SKM-1 treated with dmso at 0.1 percent for 144 hours (cell line): ENCODE measurements around the gene ST6GALNAC6.

Experiments
- DNase-seq: peaks from one replicate; lab custom pipeline; 2025; ENCODE audit not compliant: unreplicated experiment; lab: John Stamatoyannopoulos, UW

ST6GALNAC6 gene

GRCh38 chr9:127916720-127917581, 17.5 kb upstream of the ST6GALNAC6 start, which contains the start of gene ST6GALNAC4:
Gene ST6GALNAC4 (minus strand): TSS chr9:127917041. CDS start chr9:127916419, 622 bp downstream.
- peak; percentile 85 for DNase-seq

DNA sequence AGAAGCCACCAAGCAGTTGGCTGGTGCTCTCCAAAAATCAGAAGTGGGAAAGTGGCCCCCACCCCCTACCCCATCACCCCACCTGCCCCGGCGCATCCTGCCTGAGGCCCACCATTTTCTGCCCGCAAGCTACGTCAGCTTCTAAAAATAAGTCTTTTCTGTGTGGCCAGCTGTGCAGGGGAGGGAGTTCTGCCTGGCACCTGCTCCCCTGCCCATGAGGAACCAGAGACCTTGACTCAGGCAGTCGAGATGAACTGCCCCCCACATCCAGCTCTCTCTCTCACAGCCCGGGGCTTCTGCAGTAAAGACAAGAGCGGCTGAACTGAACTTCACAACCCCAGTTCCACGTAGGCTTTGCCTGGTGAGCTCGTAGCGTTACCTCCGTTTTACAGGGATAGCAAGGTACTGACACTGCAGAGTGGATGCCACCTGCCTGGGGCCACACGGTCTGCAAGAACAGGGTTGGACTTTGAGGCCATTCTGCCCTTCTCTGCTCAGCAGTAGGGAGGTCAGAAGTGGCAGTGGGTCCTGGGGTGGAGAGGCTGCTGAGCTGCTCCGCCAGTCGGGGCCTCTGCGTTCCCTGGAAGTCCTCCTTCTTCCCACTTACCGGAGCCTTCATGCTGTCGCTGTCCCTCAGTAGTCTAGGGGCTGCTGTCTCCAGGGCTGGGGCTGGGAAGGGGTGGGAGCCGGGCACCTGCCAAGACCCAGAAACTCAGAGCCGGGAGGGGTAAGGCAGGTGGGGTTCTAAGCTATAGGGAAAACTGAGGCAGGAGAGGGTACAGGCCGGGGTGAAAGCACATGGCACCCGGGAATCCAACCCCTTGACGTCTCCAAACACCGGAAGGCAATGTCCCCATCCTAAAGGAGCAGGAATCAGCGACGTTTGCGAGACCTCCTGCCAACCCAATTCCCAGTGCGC, 16.7 kb upstream of the ST6GALNAC6 start:
- DNase-seq, result no peak

- DNase-seq, result no peak
Measured at GRCh38 chr9:127915325-127915752, 15.9 kb upstream of the ST6GALNAC6 start.

DNA sequence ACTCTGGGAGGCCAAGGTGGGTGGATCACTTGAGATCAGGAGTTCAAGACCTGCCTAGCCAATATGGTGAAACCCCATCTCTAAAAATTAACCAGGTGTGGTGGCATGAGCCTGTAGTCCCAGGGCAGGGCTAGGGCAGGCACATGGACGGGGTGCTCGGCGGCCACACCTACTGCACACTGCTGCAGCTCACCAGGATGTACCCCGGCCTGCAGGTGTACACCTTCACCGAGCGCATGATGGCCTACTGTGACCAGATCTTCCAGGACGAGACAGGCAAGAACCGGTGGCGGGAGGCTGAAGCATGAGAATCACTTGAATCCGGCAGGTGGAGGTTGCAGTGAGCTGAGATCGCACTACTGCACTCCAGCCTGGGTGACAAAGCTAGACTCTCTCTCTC, 14.3 kb upstream of the ST6GALNAC6 start:
- no peak for DNase-seq

DNA sequence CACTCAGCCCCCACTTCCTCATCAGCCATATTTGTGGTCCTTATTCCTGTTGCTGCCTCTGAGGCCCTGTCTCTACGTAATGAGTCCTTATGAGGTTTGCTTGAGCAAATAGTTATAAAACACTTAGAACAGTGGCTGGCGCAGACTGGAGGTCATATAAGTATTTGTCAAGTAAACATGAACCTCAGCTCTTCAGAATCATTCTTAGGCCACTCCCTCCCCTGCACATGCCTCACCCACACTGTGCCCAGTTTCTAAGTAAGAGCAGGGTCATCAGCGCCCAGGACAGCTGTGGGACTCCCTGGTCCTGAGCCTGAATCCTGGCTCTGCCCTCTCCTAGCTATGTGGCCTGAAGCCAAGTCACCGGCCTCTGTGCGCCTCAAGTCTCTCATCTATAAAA, 13.5 kb upstream of the ST6GALNAC6 start:
- DNase-seq, result no peak

- no peak for DNase-seq
Measured at GRCh38 chr9:127912296-127912695, 12.9 kb upstream of the ST6GALNAC6 start.

- DNase-seq, result no peak
Measured at GRCh38 chr9:127910613-127911205, 11.3 kb upstream of the ST6GALNAC6 start.

GRCh38 chr9:127909839-127910273, 10.5 kb upstream of the ST6GALNAC6 start:
- DNase-seq, result no peak

- no peak for DNase-seq
Measured at GRCh38 chr9:127908660-127908926, 9.2 kb upstream of the ST6GALNAC6 start.

DNA sequence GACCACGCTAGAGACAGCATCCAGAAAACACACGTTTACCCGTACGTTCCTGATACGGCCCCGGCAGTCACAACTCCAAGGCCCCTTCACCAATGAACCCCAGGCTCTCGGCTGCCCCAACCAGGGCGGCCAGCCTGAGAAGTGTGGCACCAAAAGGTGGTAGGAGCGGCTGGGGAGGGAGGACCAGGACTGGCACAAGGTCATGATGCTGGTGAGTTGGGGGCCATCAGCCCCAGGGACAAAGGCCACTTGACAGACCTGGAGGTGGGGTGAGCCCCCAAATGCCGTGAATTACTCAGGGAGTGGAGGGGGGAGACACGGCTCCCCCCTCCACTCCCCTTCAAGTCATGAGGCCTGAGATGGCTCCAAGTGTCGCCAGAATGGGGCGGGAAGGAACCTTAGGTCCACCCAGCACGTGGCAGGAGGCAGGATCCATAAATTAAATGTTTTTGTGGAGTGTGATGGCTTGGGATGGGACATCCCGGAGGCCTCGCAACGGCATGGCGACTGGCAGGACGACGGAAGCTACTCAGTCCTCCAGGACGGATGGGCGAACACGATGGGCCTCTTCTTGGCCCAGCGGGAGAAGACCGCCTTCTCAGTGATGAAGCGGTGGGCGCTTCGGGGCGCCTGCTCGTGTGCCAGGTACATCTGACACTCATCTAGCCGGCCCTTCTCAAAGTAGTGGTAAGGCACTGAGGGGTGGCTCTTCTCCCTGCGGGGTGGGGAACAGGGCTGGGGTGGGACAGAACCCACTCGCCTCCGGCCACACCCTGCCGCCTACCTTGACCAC, 8.7 kb upstream of the ST6GALNAC6 start:
- DNase-seq, result no peak

- DNase-seq, result no peak
Measured at GRCh38 chr9:127905788-127906191, 6.4 kb upstream of the ST6GALNAC6 start.

DNA sequence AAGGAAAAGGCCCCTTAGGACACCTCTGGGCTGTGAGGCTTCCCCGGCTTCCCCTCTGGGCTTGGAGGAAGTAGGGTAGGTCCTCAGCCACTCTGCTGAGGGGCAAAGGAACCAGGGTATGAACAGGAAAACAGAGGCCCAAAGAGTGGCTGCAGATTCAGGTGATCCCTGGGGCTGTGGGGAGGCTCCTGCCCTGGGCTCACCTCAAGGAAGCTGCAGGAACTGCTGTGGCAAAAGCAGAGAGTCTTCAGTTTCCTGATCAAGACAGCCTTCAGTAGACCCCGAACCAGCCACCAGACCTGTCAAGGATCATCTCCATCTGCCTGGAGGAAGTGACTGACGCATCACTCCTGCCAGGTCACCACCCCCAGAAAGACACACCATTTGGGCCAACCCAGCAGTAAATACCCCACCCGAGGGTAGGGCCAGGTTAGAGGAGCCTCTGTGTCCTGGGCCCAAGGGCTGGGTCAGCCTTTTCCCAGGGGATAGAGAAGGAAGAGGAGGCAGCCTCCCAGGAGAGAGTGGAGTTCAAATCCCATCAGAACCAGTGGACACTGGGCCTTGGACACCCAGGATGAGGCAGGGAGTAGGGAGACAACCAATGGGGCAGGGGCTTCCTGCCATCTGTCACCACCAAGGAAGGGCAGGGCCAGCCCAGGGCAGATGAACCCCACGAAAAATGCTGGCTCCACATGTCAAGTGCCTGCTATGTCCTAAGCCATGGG, 5.8 kb upstream of the ST6GALNAC6 start:
- peak; percentile 50 for DNase-seq

DNA sequence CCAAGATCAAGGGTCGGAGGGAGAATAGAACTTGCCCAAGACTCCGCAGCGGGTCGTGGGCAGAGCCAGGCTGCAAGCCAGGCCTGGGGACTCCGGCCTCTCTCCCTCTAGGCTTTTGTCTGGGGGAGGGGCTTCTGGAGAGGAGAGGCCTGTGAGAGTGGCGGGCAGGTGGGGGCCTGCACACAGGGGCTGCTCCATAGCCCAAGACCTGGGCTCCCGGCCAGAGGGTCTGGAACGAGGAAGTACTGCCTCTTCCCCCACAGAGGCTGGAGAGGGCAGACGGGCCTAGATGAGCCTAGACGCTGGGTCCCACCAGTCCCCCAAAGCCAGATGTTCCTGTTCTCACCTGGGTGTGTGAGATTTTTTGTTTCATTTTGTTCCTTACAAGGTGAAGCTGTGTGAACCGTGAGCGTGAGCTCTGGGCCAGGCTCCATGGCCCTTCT, 5.2 kb upstream of the ST6GALNAC6 start:
- DNase-seq, result peak; percentile 50

DNA sequence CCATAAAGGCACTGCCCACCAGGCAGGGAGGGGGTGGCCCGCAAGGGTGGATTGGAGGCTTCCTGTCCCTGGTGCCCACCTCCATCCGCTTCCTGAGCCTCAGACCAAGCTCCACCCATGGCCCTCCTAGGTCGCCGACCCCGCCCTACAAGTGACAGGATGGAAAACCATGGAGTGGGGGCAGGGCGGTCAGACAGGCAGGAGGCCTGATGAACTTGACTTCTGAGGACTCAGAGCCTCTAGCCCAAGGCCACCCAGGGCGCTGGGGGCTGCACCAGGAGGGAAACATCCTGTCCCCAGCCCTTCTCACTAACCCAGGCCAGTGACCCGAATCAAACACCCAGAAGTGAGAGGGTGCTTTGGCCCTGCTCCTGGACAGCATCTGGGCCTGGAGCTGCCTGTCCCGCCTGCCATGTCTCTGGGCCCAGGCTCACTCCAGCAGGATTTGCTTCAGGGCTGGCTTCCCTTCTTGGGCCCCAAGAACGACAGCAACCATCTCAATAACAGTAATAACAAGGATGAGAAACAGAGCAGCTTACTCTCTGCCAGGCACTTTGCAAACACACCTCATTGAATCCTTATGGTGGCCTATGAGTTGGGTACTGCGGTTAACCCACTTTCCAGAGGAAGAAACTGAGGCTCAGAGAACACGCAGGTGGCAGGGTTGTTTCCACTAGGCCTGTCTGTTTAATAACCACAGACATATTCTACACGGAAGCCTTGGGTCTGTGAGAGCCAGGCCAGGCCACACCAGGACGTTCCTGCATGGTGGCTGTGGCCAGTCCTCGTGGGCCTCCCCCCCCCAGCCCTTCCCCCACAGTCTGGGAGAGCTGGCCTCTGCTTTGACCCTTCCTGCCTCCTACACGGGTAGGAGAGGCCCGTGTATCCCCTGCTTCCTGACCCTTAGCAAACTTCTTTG, 4.4 kb upstream of the ST6GALNAC6 start:
- no peak for DNase-seq

DNA sequence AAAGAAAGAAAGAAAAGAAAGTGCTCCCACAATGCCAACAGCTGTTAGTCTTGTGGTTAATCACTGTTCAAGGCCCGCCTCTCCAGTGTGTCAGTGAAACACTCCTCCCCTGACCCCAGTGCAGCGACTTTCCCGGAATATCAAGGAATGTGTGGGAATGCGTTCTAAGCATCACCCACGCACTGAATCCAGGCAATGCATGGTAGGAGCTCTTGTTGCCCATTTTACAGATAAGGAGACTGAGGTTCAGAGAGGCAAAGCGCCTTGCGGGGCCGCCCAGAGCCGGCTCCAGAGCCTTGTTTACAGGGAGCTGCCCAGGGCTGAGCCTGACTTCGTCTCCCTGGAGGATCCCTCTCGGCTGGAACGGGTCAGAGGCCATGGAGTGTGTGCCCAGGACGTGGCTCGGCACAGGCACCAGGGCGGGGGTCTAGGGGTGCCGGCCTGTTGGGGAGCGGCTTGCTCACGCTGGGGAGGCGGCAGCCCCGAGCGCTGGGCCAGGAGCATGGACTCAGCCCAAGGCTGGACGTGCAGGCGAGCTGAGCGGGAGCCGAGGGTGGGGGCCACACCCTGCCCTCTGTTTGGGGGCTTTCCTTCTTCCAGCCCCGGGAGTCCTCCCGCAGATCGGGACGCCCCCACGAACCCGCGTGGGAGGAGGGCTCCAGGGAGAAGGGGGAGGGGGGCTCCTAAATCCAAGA, 823 bp downstream of the ST6GALNAC6 start:
- DNase-seq, result no peak

GRCh38 chr9:127897193-127897692, 2.2 kb downstream of the ST6GALNAC6 start:
- DNase-seq, result peak; percentile 81

DNA sequence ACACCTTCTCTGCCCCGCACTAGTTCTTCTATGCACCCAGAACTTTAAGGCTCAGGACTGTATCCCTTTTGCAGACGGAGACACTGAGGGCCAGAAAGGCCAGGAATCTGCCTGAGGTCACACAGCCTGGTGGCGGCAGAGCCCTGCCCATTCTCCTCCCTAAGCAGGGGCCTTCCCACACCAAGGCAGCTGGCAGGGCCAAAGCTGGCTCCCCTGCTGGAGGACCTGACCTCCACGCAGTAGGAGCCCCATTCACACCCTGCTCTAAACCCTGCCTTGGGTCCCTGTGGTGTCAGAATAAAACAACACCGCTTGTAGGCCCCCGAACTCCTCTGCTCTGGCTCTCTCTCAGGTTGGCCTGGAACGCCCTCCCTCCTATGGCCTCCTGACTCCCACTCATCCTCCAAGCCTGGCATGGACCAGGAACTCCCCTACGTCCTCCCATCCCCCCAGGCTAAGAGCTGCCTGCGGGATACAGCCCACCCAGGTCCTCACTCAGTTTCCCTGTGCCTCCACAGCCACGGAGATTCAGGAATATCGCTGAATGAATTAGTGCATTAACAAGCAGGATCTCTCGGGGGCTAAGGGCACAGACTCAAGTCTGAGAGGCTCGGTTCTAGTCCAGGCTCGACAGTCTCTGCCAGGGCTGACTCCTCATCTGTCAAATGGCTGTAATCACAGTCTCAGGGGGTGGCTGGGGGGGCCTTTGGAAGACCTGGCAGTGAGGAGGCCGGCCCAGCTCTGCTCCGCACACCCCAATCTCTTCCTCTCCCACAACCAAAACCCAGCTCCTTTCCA, 2.8 kb downstream of the ST6GALNAC6 start:
- DNase-seq, result no peak
